Measurements from ENCODE around the gene SLC6A6. TPM values are rescaled to one million over a fixed set of nuclear protein-coding genes. Genes with fewer than 3 reads are reported as not detected.
A peak's percentile ranks its signal among the peaks of the same experiment; 100 is the strongest.

Gene SLC6A6
- total RNA-seq, 4 donors from 2014 or later, result 14.4 to 35.7 (median 17.0) TPM

DNA sequence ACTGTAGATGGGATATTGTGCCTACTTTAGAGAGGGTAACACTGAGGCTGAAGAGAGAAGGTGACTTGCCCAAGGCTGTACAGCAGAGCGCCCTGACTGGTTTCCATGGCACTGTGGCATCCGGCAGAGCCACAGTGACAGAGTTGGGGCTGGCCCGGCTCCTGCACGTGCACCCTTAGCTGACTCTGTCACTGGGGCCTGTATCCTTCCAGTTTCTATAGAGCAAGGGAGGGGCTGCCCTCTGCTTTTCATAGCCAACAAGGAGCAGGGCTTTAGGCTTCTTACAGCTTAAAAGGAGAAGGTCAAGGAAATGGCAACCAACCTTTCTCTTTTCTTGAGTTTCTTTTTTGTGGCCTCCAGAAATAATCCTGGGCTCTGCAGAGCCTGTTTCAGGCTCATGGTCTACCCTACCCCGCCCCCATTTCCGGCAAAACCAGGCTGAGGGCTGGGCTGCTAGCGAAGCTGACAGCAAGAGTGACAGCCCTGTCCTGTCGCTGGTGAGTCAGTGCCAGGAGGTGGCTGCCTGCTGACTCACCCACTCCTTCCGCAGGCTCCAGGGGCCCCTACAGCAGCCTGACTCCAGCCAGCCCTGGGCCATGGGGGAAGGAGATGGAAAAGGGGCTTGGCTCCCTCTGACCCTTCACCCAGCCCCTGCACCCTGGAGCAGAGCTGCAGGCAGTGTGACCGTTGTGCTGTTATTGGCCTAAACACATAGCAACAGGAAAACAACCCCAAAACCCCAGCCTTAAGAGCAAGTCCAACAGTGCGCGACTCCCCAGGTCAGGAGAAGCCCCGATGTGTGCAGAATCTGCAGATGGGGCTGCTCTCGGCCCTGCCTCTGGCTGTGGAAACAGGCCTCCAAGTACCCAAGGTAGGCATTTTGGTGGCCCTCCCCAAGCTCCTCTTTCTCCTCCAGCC, 29.8 kb downstream of the SLC6A6 start:
- Histone ChIP-seq H3K4me1 (peaks cover 45 to 97% (median 77%) of the 10 kb centered on the region in 3 donors), H3K36me3 (no peaks in the 10 kb centered on the region), H3K4me3 (peak overlapping the region in 1 of 4 donors; percentile 22), H3K27me3 (no peaks in the 10 kb centered on the region), H3K27ac (peak overlapping the region; percentile 72 to 90 (median 76)), H3K9me3 (no peaks in the 10 kb centered on the region)
- DNase-seq, result peak; percentile 72
- TF ChIP-seq, protein P1, sequence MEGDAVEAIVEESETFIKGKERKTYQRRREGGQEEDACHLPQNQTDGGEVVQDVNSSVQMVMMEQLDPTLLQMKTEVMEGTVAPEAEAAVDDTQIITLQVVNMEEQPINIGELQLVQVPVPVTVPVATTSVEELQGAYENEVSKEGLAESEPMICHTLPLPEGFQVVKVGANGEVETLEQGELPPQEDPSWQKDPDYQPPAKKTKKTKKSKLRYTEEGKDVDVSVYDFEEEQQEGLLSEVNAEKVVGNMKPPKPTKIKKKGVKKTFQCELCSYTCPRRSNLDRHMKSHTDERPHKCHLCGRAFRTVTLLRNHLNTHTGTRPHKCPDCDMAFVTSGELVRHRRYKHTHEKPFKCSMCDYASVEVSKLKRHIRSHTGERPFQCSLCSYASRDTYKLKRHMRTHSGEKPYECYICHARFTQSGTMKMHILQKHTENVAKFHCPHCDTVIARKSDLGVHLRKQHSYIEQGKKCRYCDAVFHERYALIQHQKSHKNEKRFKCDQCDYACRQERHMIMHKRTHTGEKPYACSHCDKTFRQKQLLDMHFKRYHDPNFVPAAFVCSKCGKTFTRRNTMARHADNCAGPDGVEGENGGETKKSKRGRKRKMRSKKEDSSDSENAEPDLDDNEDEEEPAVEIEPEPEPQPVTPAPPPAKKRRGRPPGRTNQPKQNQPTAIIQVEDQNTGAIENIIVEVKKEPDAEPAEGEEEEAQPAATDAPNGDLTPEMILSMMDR (IDR thresholded peaks at IDR 0.05), result no peak
- peak in 1 of 4 donors; percentile 36 for TF ChIP-seq POLR2A (IDR thresholded peaks at IDR 0.05)
- intact Hi-C loops (cut with DNase I), result no loop called here
- WGBS, 2 donors, result 24 to 37% methylated on average over 10 to 12 of the region's 14 CpGs

DNA sequence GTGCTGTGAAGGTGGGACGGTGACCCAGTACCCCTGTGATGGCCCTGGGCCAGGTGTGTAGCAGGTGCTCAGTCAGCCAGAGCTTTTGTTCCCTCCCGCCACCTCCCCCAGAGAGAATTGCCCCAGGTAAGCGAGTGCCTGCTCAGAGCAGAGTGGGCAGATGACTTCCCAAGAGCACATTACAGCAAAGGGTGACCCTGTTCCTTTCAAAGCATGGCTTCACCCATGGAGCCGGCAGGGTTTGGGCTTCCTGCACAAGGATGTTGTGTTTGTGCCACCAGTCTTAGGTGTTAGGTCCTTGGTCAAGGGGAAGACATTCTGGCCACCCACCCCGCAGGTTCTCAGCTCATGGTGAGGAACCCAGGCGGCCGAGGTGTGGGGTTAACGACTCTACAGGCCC, 30.7 kb downstream of the SLC6A6 start:
- Histone ChIP-seq H3K27me3 (no peaks in the 10 kb centered on the region), H3K4me1 (peaks cover 45 to 89% (median 75%) of the 10 kb centered on the region in 3 donors), H3K9me3 (no peaks in the 10 kb centered on the region), H3K4me3 (no peak overlapping the region), H3K27ac (peak overlapping the region; percentile 72 to 90 (median 76)), H3K36me3 (no peaks in the 10 kb centered on the region)
- DNase-seq, result no peak
- WGBS, 2 donors, result 71 to 87% methylated on average over 3 to 5 of the region's 8 CpGs
- intact Hi-C loops (cut with DNase I), result no loop called here
- TF ChIP-seq, protein P1 (IDR thresholded peaks at IDR 0.05), result no peak
- TF ChIP-seq POLR2A (IDR thresholded peaks at IDR 0.05), result no peak

- no peak for DNase-seq
- TF ChIP-seq POLR2A (IDR thresholded peaks at IDR 0.05), result no peak
- TF ChIP-seq, protein P1 (IDR thresholded peaks at IDR 0.05), result no peak
- 14 to 32% methylated on average over 2 to 4 of the region's 4 CpGs for WGBS, 2 donors
- intact Hi-C loops (cut with DNase I), result no loop called here
- Histone ChIP-seq H3K9me3 (no peaks in the 10 kb centered on the region), H3K36me3 (no peaks in the 10 kb centered on the region), H3K4me3 (no peak overlapping the region), H3K27ac (peak overlapping the region in 3 of 4 donors; percentile 28 to 79 (median 77)), H3K27me3 (no peaks in the 10 kb centered on the region), H3K4me1 (peaks cover 46 to 89% (median 75%) of the 10 kb centered on the region in 3 donors)
Measured at GRCh38 chr3:14434126-14434497, 31.7 kb downstream of the SLC6A6 start.

GRCh38 chr3:14434498-14435151, 32.2 kb downstream of the SLC6A6 start:
- WGBS, 2 donors, result 42 to 56% methylated on average over 8 to 11 of the region's 12 CpGs
- Histone ChIP-seq H3K27me3 (no peaks in the 10 kb centered on the region), H3K4me1 (peaks cover 50 to 89% (median 75%) of the 10 kb centered on the region in 3 donors), H3K36me3 (no peaks in the 10 kb centered on the region), H3K27ac (peak overlapping the region; percentile 28 to 79 (median 52)), H3K4me3 (peak overlapping the region in 1 of 4 donors; percentile 24), H3K9me3 (no peaks in the 10 kb centered on the region)
- DNase-seq, result no peak
- intact Hi-C loops (cut with DNase I), result no loop called here
- TF ChIP-seq POLR2A (IDR thresholded peaks at IDR 0.05), result no peak
- TF ChIP-seq, protein P1 (IDR thresholded peaks at IDR 0.05), result no peak

All from esophagus squamous epithelium (tissue), 5 donors.